GM21381 (cell line): ENCODE results near the gene NFKBIB.
"Not testable (repeated sequence)": the region's sequence is repeated elsewhere in the genome, so short reads cannot be mapped to it uniquely, and the experiment has no call there.

Source experiments
- ATAC-seq: cut with Tn5 transposase; IDR thresholded peaks from one replicate; pipeline ENCODE4 v1.9.1; 2021; ENCODE audit warnings: mild to moderate bottlenecking, moderate library complexity; ENCODE audit not compliant: unreplicated experiment

Gene NFKBIB

GRCh38 chr19:38924388-38924787, 24.6 kb downstream of the NFKBIB start:
- ATAC-seq: no peak

- no peak for ATAC-seq
Observed at GRCh38 chr19:38928391-38929001, 28.7 kb downstream of the NFKBIB start.

- peak; percentile 66 for ATAC-seq
Observed at GRCh38 chr19:38929929-38930775, 30.4 kb downstream of the NFKBIB start, which contains the start of gene SARS2. Gene SARS2 (minus strand): TSS chr19:38930763. CDS start chr19:38930736, 27 bp downstream.

- ATAC-seq: peak; percentile 91
Observed at GRCh38 chr19:38930776-38931520, 31.2 kb downstream of the NFKBIB start, which contains the start of gene MRPS12. Gene MRPS12 (plus strand): TSS chr19:38930944. CDS start chr19:38931295, 351 bp downstream.

- ATAC-seq: no peak
Observed at GRCh38 chr19:38931521-38931793, 31.7 kb downstream of the NFKBIB start.

- ATAC-seq: no peak
Observed at GRCh38 chr19:38932425-38933179, 32.8 kb downstream of the NFKBIB start.

GRCh38 chr19:38933544-38933943, 33.8 kb downstream of the NFKBIB start:
- ATAC-seq: no peak

- ATAC-seq: no peak
Observed at GRCh38 chr19:38939957-38940356, 40.2 kb downstream of the NFKBIB start.

- not testable (repeated sequence) for ATAC-seq
Observed at GRCh38 chr19:38941466-38941865, 41.7 kb downstream of the NFKBIB start.

GRCh38 chr19:38941979-38942378, 42.2 kb downstream of the NFKBIB start:
- ATAC-seq: no peak

- no peak for ATAC-seq
Observed at GRCh38 chr19:38942471-38943181, 42.9 kb downstream of the NFKBIB start.

- no peak for ATAC-seq
Observed at GRCh38 chr19:38944981-38945506, 45.3 kb downstream of the NFKBIB start.

- ATAC-seq: no peak
Observed at GRCh38 chr19:38945562-38946228, 45.9 kb downstream of the NFKBIB start.

- no peak for ATAC-seq
Observed at GRCh38 chr19:38946229-38947010, 46.7 kb downstream of the NFKBIB start.

GRCh38 chr19:38949580-38950367, 50.0 kb downstream of the NFKBIB start:
- ATAC-seq: no peak

GRCh38 chr19:38951187-38951586, 51.4 kb downstream of the NFKBIB start:
- no peak for ATAC-seq

GRCh38 chr19:38952395-38953165, 52.8 kb downstream of the NFKBIB start:
- ATAC-seq: no peak
